Tibial artery (tissue), 4 donors: Measurements from ENCODE around the gene DNAH11.
"Not testable (repeated sequence)": the region's sequence is repeated elsewhere in the genome, so short reads cannot be mapped to it uniquely, and the experiment has no call there.

Experiments
- DNase-seq, 2 donors: peaks; one replicate each; pipeline ENCODE4 v3.0.0-alpha.2; 2019
- H3K27ac ChIP-seq, 2 donors: fragments of 200-600 bp; sonication (generic) in 1 of 2; 1 replicate in 1 of 2; 2 replicates in 1 of 2; pipeline ENCODE4 v1.5.1; 2018 to 2019; ENCODE audit warnings: mild to moderate bottlenecking in 1 of 2
- H3K27me3 ChIP-seq, 2 donors: fragments of 200-600 bp; sonication (generic) in 1 of 2; one replicate each; pipeline versions ENCODE4 v1.5.1 to v1.6.0; 2016 to 2019
- H3K36me3 ChIP-seq, 3 donors: fragments of 200-600 bp; sonication (generic) in 2 of 3; one replicate each; pipeline ENCODE4 v1.5.1; 2016 to 2019; ENCODE audit warnings: mild to moderate bottlenecking in 2 of 3
- H3K4me1 ChIP-seq, 4 donors: fragments of 200-600 bp; sonication (generic) in 2 of 4; 1 replicate in 3 of 4; 2 replicates in 1 of 4; pipeline ENCODE4 v1.5.1; 2016 to 2019
- H3K4me3 ChIP-seq, 2 donors: fragments of 200-600 bp; sonication (generic) in 1 of 2; 1 replicate in 1 of 2; 2 replicates in 1 of 2; pipeline ENCODE4 v1.5.1; 2018 to 2019; ENCODE audit warnings: mild to moderate bottlenecking in 2 of 2
- H3K9me3 ChIP-seq, 3 donors: fragments of 200-600 bp; sonication (generic) in 1 of 3; one replicate each; pipeline ENCODE4 v1.5.1; 2016 to 2019
- CTCF ChIP-seq, 2 experiments: fragments of 200-600 bp in 1 of 2; fragments of 450-650 bp in 1 of 2; IDR thresholded peaks; one replicate each; pipeline ENCODE4 v1.5.1; 2017 to 2019; ENCODE audit warnings: antibody characterized with exemption in 2 of 2, mild to moderate bottlenecking in 1 of 2, moderate library complexity in 1 of 2
- intact Hi-C: fragments of 100-400 bp; cut with DNase I; formaldehyde crosslinking; loops from one replicate; pipeline ENCODE4 v1.15.0; 2023; ENCODE audit warnings: low total_unique reads

Gene DNAH11

GRCh38 chr7:21851559-21851967 is 308.7 kb downstream of the DNAH11 start:
- H3K27ac ChIP-seq, result no peak overlapping the region
- intact Hi-C loops, result no loop called here

GRCh38 chr7:21865631-21866204 is 322.9 kb downstream of the DNAH11 start:
- H3K27me3 ChIP-seq, DNase-seq, H3K36me3 ChIP-seq, H3K27ac ChIP-seq, H3K4me1 ChIP-seq, H3K4me3 ChIP-seq, intact Hi-C loops, H3K9me3 ChIP-seq: not testable (repeated sequence)

More at GRCh38 chr7:21851559-21851967, 308.7 kb downstream of the DNAH11 start:
- Histone ChIP-seq H3K36me3 (no peaks in the 10 kb centered on the region), H3K9me3 (no peaks in the 10 kb centered on the region), H3K27me3 (no peaks in the 10 kb centered on the region), H3K4me1 (no peaks in the 10 kb centered on the region), H3K4me3 (no peak overlapping the region)
- no peak for TF ChIP-seq CTCF (IDR thresholded peaks at IDR 0.05)
- DNase-seq, result no peak

GRCh38 chr7:21866731-21867130 is 323.9 kb downstream of the DNAH11 start:
- H3K36me3 ChIP-seq, result no peaks in the 10 kb centered on the region
- no peak for DNase-seq
- no peak for TF ChIP-seq CTCF (IDR thresholded peaks at IDR 0.05)
- no peak overlapping the region for H3K27ac ChIP-seq
- H3K4me3 ChIP-seq, result no peak overlapping the region
- intact Hi-C loops, result no loop called here
- no peaks in the 10 kb centered on the region for H3K27me3 ChIP-seq
- no peaks in the 10 kb centered on the region for H3K9me3 ChIP-seq
- H3K4me1 ChIP-seq, result no peaks in the 10 kb centered on the region

GRCh38 chr7:21867226-21867625 is 324.4 kb downstream of the DNAH11 start:
- intact Hi-C loops, result no loop called here
- no peaks in the 10 kb centered on the region for H3K9me3 ChIP-seq
- H3K4me3 ChIP-seq, result no peak overlapping the region
- no peak for TF ChIP-seq CTCF (IDR thresholded peaks at IDR 0.05)
- no peak overlapping the region for H3K27ac ChIP-seq
- no peaks in the 10 kb centered on the region for H3K27me3 ChIP-seq
- no peaks in the 10 kb centered on the region for H3K36me3 ChIP-seq
- DNase-seq, result no peak
- no peaks in the 10 kb centered on the region for H3K4me1 ChIP-seq

GRCh38 chr7:21867816-21868575 is 325.2 kb downstream of the DNAH11 start:
- H3K9me3 ChIP-seq, result no peaks in the 10 kb centered on the region
- H3K27ac ChIP-seq, result no peak overlapping the region
- H3K4me1 ChIP-seq, result no peaks in the 10 kb centered on the region
- intact Hi-C loops, result no loop called here
- TF ChIP-seq CTCF (IDR thresholded peaks at IDR 0.05), result no peak
- H3K36me3 ChIP-seq, result no peaks in the 10 kb centered on the region
- H3K27me3 ChIP-seq, result no peaks in the 10 kb centered on the region
- H3K4me3 ChIP-seq, result no peak overlapping the region
- no peak for DNase-seq

- Histone ChIP-seq H3K4me3 (no peak overlapping the region), H3K36me3 (no peaks in the 10 kb centered on the region), H3K27me3 (no peaks in the 10 kb centered on the region), H3K9me3 (no peaks in the 10 kb centered on the region), H3K4me1 (no peaks in the 10 kb centered on the region), H3K27ac (no peak overlapping the region)
- no peak for DNase-seq
- no peak for TF ChIP-seq CTCF (IDR thresholded peaks at IDR 0.05)
- intact Hi-C loops, result no loop called here
Measured at GRCh38 chr7:21868576-21868850, 325.7 kb downstream of the DNAH11 start.
